ENCODE data around the gene PPCDC. TPM values are rescaled to one million over a fixed set of nuclear protein-coding genes. Genes with fewer than 3 reads are reported as not detected.

Gene PPCDC
- total and polyA plus RNA-seq, 10 of the 15 experiments (the other 5 are each of a cell fraction or from before 2014, with no cell fraction given), result 32.5 to 135 (median 55.0) TPM

DNA sequence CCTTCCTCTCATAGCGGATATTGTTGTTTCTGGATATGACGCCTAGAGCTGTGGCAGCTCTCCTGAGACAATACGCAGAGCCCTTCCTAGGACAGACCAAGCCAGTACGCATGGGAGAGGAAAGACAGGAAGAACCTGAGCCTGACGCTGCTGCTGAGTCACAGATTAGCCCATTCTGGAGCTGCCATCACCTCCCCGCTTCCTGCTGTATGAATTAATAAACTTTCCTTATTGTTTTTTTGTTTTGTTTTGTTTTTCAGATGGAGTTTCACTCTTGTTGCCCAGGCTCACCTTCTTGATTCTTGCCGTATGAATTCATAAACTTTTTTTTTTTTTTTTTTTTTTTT lies 67.0 kb downstream of the PPCDC start (continued):
- TF ChIP-seq MYB (IDR thresholded peaks at IDR 0.05; ENCODE audit: borderline replicate concordance, low read depth, low read length), result no peak
- TF ChIP-seq, protein P1, sequence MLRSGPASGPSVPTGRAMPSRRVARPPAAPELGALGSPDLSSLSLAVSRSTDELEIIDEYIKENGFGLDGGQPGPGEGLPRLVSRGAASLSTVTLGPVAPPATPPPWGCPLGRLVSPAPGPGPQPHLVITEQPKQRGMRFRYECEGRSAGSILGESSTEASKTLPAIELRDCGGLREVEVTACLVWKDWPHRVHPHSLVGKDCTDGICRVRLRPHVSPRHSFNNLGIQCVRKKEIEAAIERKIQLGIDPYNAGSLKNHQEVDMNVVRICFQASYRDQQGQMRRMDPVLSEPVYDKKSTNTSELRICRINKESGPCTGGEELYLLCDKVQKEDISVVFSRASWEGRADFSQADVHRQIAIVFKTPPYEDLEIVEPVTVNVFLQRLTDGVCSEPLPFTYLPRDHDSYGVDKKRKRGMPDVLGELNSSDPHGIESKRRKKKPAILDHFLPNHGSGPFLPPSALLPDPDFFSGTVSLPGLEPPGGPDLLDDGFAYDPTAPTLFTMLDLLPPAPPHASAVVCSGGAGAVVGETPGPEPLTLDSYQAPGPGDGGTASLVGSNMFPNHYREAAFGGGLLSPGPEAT (IDR thresholded peaks at IDR 0.05; ENCODE audit: low read depth), result no peak
- TF ChIP-seq, protein P2, sequence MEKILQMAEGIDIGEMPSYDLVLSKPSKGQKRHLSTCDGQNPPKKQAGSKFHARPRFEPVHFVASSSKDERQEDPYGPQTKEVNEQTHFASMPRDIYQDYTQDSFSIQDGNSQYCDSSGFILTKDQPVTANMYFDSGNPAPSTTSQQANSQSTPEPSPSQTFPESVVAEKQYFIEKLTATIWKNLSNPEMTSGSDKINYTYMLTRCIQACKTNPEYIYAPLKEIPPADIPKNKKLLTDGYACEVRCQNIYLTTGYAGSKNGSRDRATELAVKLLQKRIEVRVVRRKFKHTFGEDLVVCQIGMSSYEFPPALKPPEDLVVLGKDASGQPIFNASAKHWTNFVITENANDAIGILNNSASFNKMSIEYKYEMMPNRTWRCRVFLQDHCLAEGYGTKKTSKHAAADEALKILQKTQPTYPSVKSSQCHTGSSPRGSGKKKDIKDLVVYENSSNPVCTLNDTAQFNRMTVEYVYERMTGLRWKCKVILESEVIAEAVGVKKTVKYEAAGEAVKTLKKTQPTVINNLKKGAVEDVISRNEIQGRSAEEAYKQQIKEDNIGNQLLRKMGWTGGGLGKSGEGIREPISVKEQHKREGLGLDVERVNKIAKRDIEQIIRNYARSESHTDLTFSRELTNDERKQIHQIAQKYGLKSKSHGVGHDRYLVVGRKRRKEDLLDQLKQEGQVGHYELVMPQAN (conservative IDR thresholded peaks at IDR 0.05), result no peak
- TF ChIP-seq MEF2B (IDR thresholded peaks at IDR 0.05; ENCODE audit: partially characterized antibody, poor library complexity, severe bottlenecking), result no peak
- TF ChIP-seq RAD51 (IDR thresholded peaks at IDR 0.05), result no peak
- TF ChIP-seq NFYA (IDR thresholded peaks at IDR 0.05; ENCODE audit: borderline replicate concordance, low read depth, low read length), result no peak
- no peak for TF ChIP-seq STAT3 (IDR thresholded peaks at IDR 0.05; ENCODE audit: low read depth, low read length)

DNA sequence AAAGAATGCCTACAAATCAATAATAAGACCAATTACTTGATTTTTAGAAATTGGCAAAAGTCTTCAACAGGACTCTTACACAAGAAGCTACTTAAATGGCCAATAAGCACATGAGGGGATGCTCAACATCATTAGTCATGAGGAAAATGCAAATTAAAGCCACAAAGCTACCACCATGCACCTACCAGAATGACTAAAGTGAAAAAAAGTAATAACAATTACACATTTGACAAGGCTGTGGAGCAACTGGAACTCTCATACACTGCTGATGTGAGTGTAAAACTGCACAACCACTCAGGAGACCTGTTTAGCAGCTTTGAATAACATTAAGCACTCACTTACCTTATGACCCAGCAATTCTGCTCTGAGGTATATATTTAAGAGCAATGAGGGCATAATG lies 68.4 kb downstream of the PPCDC start:
- no peak overlapping the region for H3K4me2 ChIP-seq (ENCODE audit: control insufficient read depth, insufficient read depth)
- FAIRE-seq (peak; percentile 41), DNase-seq (ENCODE audit: low read depth, low spot score) (peak; percentile 82), ATAC-seq (peak; percentile 64)
- no peaks in the 10 kb centered on the region for H4K20me1 ChIP-seq (ENCODE audit: control insufficient read depth, insufficient read depth)
- RAD21 ChIA-PET (ENCODE audit: unreplicated experiment), result interaction anchor here (0.6 to 2.7 kb wide), 10 partner anchors 16 to 107 kb away, joined by 3 to 30 read pairs (median 4); no protein-coding TSS in a partner anchor
- SMC1A ChIA-PET (ENCODE audit: uncharacterized antibody, unreplicated experiment), result interaction anchor here (0.8 to 2.7 kb wide), 12 partner anchors 11 to 113 kb away, joined by 3 to 42 read pairs (median 4); no protein-coding TSS in a partner anchor
- no peak overlapping the region for H3K9ac ChIP-seq (ENCODE audit: control insufficient read depth, insufficient read depth, low read length)
- intact Hi-C loops (cut with micrococcal nuclease; ENCODE audit: unreplicated experiment), result no loop called here
- POLR2A ChIA-PET, result interaction anchor here (0.8 to 5.4 kb wide), 6 partner anchors 10 to 49 kb away, joined by 3 to 46 read pairs (median 4); no protein-coding TSS in a partner anchor
- H3K36me3 ChIP-seq (ENCODE audit: control insufficient read depth in 2 of 2, insufficient read depth in 2 of 2, low read length in 1 of 2), result no peaks in the 10 kb centered on the region
- in situ Hi-C loops (cut with MboI), result no loop called here
- H3K4me1 ChIP-seq (ENCODE audit: control insufficient read depth, insufficient read depth, low read length), result peaks cover 12% of the 10 kb centered on the region
- no peaks in the 10 kb centered on the region for H3K79me2 ChIP-seq (ENCODE audit: control insufficient read depth, insufficient read depth, low read length)
- no peak overlapping the region for H3K4me3 ChIP-seq
- H3K9me3 ChIP-seq (replicated peaks; ENCODE audit: control insufficient read depth, insufficient read depth, low read length), result peaks cover 13% of the 10 kb centered on the region
- 0 out of 2 replicates have a peak overlapping the region, but pooled peaks have one; percentile 17 for H3K27ac ChIP-seq (ENCODE audit: control insufficient read depth, insufficient read depth)
- no peak overlapping the region for H2AFZ ChIP-seq (ENCODE audit: control insufficient read depth, low read depth, low read length)
- CTCF ChIA-PET, result interaction anchor here (0.6 to 2.5 kb wide), 8 partner anchors 8 to 771 kb away, joined by 3 to 10 read pairs (median 4); no protein-coding TSS in a partner anchor
- no peaks in the 10 kb centered on the region for H3K27me3 ChIP-seq (replicated peaks in 1 of 2; ENCODE audit: control insufficient read depth in 2 of 2, insufficient read depth in 2 of 2, low read length in 1 of 2)
- BruUV-seq (replicated peaks), result no TSS peak
- TF ChIP-seq, protein P1 (IDR thresholded peaks at IDR 0.05; ENCODE audit: low read depth), result peak; percentile 36
- TF ChIP-seq BACH1 (IDR thresholded peaks at IDR 0.05; ENCODE audit: borderline replicate concordance) (no peak), NFIC (IDR thresholded peaks at IDR 0.05; ENCODE audit: low read depth, low read length) (peak; percentile 75)
- TF ChIP-seq, protein P3, sequence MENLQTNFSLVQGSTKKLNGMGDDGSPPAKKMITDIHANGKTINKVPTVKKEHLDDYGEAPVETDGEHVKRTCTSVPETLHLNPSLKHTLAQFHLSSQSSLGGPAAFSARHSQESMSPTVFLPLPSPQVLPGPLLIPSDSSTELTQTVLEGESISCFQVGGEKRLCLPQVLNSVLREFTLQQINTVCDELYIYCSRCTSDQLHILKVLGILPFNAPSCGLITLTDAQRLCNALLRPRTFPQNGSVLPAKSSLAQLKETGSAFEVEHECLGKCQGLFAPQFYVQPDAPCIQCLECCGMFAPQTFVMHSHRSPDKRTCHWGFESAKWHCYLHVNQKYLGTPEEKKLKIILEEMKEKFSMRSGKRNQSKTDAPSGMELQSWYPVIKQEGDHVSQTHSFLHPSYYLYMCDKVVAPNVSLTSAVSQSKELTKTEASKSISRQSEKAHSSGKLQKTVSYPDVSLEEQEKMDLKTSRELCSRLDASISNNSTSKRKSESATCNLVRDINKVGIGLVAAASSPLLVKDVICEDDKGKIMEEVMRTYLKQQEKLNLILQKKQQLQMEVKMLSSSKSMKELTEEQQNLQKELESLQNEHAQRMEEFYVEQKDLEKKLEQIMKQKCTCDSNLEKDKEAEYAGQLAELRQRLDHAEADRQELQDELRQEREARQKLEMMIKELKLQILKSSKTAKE (IDR thresholded peaks at IDR 0.05; ENCODE audit: low read depth, poor library complexity, severe bottlenecking), result peak; percentile 61
- TF ChIP-seq, protein P4, sequence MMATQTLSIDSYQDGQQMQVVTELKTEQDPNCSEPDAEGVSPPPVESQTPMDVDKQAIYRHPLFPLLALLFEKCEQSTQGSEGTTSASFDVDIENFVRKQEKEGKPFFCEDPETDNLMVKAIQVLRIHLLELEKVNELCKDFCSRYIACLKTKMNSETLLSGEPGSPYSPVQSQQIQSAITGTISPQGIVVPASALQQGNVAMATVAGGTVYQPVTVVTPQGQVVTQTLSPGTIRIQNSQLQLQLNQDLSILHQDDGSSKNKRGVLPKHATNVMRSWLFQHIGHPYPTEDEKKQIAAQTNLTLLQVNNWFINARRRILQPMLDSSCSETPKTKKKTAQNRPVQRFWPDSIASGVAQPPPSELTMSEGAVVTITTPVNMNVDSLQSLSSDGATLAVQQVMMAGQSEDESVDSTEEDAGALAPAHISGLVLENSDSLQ (IDR thresholded peaks at IDR 0.05), result peak; percentile 12; the same call in 1 of the 2 replicates

Measured in GM12878 (cell line).